Measurements from ENCODE around the gene PACRG. TPM values are rescaled to one million over a fixed set of nuclear protein-coding genes. Genes with fewer than 3 reads are reported as not detected.

Gene PACRG
- polyA plus RNA-seq, 1 donor (not counting 4 experiments of a cell fraction or from before 2014, with no cell fraction given) = 0.31 TPM

- no peak overlapping the region for H3K4me3 ChIP-seq (ENCODE audit: control insufficient read depth in 2 of 3, extremely low read depth in 1 of 3, insufficient read depth in 2 of 3, low read depth in 1 of 3, low read length in 3 of 3)
- dilution Hi-C loops (cut with MboI; ENCODE audit: extremely low pct_ligation_motif_present, low sequenced_read_pairs) = no loop called here
- H3K4me2 ChIP-seq (ENCODE audit: control insufficient read depth, extremely low read depth, insufficient read depth, low read depth, low read length) = no peak overlapping the region
- H3K4me1 ChIP-seq (ENCODE audit: control insufficient read depth, extremely low read depth, insufficient read depth, low read length) = no peaks in the 10 kb centered on the region
- no peaks in the 10 kb centered on the region for H3K36me3 ChIP-seq (ENCODE audit: control insufficient read depth in 2 of 2, extremely low read depth in 1 of 2, insufficient read depth in 2 of 2, low read length in 2 of 2)
- H3K79me2 ChIP-seq (ENCODE audit: control insufficient read depth, insufficient read depth, low read length) = no peaks in the 10 kb centered on the region
- H3K27ac ChIP-seq (ENCODE audit: control insufficient read depth, insufficient read depth, low read length) = no peak overlapping the region
- DNase-seq (ENCODE audit: low read depth, low spot score) = no peak
- no peaks in the 10 kb centered on the region for H4K20me1 ChIP-seq (ENCODE audit: control insufficient read depth, extremely low read depth, insufficient read depth, low read length)
- H3K9ac ChIP-seq (ENCODE audit: control insufficient read depth, extremely low read depth, insufficient read depth, low read length) = no peak overlapping the region
- H3K9me3 ChIP-seq (ENCODE audit: control insufficient read depth, low read depth, low read length) = no peaks in the 10 kb centered on the region
- no peaks in the 10 kb centered on the region for H3K9me1 ChIP-seq (ENCODE audit: control insufficient read depth, extremely low read depth, insufficient read depth, low read length)
- TF ChIP-seq CTCF (optimal IDR thresholded peaks at IDR 0.05 in 1 of 3, IDR thresholded peaks at IDR 0.05 in 1 of 3, conservative IDR thresholded peaks at IDR 0.05 in 1 of 3; ENCODE audit: extremely low read depth in 1 of 3, insufficient read depth in 2 of 3, low read length in 3 of 3) = no peak
- no peak for TF ChIP-seq EZH2 (IDR thresholded peaks at IDR 0.05; ENCODE audit: low read length)
- no peak overlapping the region for H2AFZ ChIP-seq (ENCODE audit: control insufficient read depth, low read length)
- no peaks in the 10 kb centered on the region for H3K27me3 ChIP-seq (ENCODE audit: control insufficient read depth, extremely low read depth, insufficient read depth, low read length)
- FAIRE-seq = no peak
Measured at GRCh38 chr6:163243692-163244589, 516.2 kb downstream of the PACRG start.

- no peaks in the 10 kb centered on the region for H3K9me3 ChIP-seq (ENCODE audit: control insufficient read depth, low read depth, low read length)
- no peak overlapping the region for H3K9ac ChIP-seq (ENCODE audit: control insufficient read depth, extremely low read depth, insufficient read depth, low read length)
- H3K27ac ChIP-seq (ENCODE audit: control insufficient read depth, insufficient read depth, low read length) = no peak overlapping the region
- no peaks in the 10 kb centered on the region for H3K9me1 ChIP-seq (ENCODE audit: control insufficient read depth, extremely low read depth, insufficient read depth, low read length)
- no peaks in the 10 kb centered on the region for H3K4me1 ChIP-seq (ENCODE audit: control insufficient read depth, extremely low read depth, insufficient read depth, low read length)
- FAIRE-seq (no peak), DNase-seq (ENCODE audit: low read depth, low spot score) (no peak)
- no peaks in the 10 kb centered on the region for H4K20me1 ChIP-seq (ENCODE audit: control insufficient read depth, extremely low read depth, insufficient read depth, low read length)
- TF ChIP-seq CTCF (optimal IDR thresholded peaks at IDR 0.05 in 1 of 3, IDR thresholded peaks at IDR 0.05 in 1 of 3, conservative IDR thresholded peaks at IDR 0.05 in 1 of 3; ENCODE audit: extremely low read depth in 1 of 3, insufficient read depth in 2 of 3, low read length in 3 of 3) (no peak), EZH2 (IDR thresholded peaks at IDR 0.05; ENCODE audit: low read length) (no peak)
- dilution Hi-C loops (cut with MboI; ENCODE audit: extremely low pct_ligation_motif_present, low sequenced_read_pairs) = no loop called here
- no peaks in the 10 kb centered on the region for H3K27me3 ChIP-seq (ENCODE audit: control insufficient read depth, extremely low read depth, insufficient read depth, low read length)
- no peak overlapping the region for H2AFZ ChIP-seq (ENCODE audit: control insufficient read depth, low read length)
- no peaks in the 10 kb centered on the region for H3K79me2 ChIP-seq (ENCODE audit: control insufficient read depth, insufficient read depth, low read length)
- no peak overlapping the region for H3K4me3 ChIP-seq (ENCODE audit: control insufficient read depth in 2 of 3, extremely low read depth in 1 of 3, insufficient read depth in 2 of 3, low read depth in 1 of 3, low read length in 3 of 3)
- H3K4me2 ChIP-seq (ENCODE audit: control insufficient read depth, extremely low read depth, insufficient read depth, low read depth, low read length) = no peak overlapping the region
- H3K36me3 ChIP-seq (ENCODE audit: control insufficient read depth in 2 of 2, extremely low read depth in 1 of 2, insufficient read depth in 2 of 2, low read length in 2 of 2) = no peaks in the 10 kb centered on the region
Measured at GRCh38 chr6:163248051-163248450, 520.3 kb downstream of the PACRG start.
